Dermis blood vessel endothelial cell (primary cell): Measurements from ENCODE around the gene APP. TPM values are rescaled to one million over a fixed set of nuclear protein-coding genes. Genes with fewer than 3 reads are reported as not detected.

Experiments used
- DNase-seq: peaks from one replicate; pipeline ENCODE4 v3.0.0; 2010
- total RNA-seq: library from RNA; depleted of rRNA; stranded (reverse); fragments of >200 nt; gene quantifications from 2 replicates; pipeline ENCODE4 v1.2.3, GENCODE V29; 2014

APP gene
- total RNA-seq, 1 donor from 2014 or later = 1,370 TPM

DNA sequence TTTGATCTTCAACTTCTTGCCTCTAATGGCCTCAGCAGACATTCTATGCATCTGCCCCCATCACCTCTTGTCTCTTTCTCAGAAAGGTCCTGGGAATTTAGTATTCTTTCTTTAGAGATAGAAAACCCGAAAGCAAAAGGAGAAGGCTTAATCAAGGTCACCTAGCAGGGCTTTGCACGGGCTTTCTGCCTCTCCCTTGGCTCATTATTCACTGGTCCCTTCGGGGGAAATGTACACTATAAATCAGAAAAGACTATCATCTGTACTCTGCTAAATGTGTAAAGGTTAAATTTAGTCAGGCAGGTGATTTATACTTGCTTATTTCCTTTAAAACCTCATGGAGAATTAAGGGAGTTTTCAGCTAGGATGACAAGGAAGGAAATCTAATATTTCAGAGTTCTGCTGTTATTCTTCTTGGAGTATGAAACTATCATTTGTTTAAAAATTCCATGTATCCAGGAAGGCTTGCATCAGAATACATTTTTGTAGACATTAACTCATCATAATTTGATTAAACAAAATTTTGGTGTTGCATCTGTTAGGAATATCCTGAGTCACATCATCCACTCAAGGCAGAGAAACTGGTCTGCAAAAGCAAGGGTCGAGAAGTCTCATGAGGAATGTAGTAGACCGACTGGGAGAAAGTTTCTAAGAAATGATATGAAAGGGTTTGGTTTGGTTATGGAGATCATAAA is 311.2 kb downstream of the APP start:
- no peak for DNase-seq

DNA sequence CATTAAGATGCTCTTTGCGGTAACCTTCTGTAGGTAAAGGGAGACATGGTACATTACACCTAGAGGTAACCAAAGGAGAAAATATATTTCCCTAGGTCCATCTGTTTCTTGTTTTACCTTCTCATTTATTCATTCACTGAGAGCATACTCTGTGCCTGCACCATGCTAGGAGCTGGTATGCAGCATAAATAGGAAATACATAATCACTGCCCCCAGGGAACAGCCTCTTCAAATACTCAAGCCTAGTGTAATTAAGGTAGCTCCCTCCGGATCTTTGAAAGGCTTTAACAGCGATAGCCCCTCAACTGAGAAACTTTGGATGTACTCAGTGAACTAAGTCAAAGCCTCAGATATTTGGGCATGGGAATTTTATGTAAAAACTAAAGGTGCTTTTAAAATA is 312.2 kb downstream of the APP start:
- DNase-seq = no peak

DNA sequence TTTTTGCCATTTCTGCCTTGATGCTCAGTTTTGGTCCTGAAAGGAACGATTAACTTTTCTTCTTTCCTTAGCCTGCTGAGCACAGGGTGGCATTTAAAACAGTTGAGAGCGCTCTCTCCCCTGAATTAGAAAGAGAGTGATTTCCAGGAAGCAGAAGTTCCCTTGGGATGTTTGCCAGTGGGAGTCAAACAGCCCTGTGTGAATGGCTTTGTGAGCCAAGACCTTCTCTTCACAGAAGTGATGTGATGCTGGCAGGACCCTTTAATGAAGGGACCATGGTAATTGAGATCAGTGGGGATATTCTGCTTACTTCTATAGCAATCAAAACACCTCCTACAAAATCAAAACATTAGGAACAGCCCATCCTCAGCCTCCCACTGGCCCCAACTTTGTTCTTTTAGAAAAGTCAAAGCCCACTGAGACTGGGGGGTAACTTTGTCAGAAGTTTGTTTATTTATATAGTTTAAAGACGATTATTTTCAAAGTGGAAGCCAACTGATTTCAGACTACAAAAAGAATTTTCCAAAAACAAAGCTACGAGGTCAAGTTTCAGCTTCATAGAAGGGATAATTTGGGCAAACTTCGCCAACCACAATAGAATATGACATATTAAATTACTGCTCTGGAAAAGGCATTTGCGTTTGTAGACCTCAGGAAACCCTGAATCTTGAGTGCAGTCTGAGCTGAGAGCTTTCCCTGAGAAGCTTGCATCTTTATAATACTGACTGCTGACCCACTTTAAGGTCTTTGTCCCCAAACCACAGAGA is 313.1 kb downstream of the APP start:
- no peak for DNase-seq

DNA sequence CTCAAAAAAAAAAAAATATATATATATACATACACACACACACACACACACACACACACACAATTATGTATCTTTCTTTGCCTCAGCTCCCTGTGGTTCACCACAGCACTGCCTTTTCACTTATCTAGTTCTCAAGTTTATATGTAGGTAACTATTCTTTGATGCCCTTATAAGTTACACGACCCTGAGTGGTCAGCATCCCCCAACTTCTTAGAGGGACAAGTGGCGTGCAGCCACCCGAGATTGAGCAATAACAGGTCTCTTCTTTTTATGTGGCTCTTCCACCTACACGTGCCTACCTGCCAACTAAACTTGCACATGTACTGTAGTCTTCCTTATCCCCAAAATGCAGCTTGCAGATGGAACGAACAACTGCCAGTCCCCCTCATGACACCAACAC is 315.0 kb downstream of the APP start:
- DNase-seq = peak; percentile 5

DNA sequence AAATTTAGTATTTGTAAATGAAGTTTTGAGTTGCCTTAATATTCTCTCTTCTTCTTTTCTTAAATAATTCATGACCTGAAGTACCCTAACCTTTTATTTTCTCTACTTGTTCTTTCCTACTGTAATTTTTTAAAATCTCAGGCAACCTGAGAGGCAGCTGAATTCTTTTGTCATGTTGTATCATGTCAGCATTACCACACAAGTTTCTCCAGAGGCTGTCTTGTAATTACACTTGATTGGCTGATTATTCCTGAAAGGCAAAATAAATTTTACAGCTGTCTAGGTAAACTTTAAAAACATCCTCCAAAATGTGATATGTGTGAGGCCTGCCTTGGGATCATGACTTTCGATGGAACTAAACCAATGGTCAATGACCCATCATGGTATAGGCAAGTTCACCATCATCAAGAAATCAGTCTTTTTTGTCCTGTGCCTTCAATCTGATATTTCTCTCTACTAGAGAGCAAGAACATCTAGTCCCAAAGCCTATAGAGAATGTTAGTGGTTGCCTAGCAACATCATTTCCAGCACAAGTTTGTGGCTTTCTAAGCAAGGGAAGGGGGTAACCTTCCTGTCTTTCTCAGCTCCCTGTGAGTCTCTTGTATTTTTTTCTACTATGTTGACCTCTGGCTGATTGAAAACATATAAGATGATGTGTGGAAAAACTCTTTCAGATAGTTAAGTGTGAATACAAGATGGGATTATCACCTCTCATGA is 320.3 kb downstream of the APP start:
- DNase-seq = no peak

DNA sequence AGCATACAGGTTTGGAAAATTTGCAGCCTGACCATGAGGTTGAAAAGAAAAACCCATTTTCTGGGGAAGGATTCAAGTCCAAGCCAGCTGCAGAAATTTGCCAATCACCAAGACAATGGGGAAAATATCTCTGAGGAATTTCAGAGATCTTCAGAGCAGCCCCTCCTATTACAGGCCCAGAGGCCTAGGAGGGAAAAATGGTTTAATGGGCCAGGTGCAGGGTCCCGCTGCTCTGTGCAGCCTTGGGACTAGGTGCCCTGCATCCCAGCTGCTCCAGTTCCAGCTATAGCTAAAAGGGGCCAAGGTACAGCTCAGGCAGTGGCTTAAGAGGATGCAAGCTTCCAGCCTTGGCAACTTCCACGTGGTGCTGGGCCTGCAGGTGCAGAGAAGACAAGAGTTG is 322.3 kb downstream of the APP start:
- no peak for DNase-seq

DNA sequence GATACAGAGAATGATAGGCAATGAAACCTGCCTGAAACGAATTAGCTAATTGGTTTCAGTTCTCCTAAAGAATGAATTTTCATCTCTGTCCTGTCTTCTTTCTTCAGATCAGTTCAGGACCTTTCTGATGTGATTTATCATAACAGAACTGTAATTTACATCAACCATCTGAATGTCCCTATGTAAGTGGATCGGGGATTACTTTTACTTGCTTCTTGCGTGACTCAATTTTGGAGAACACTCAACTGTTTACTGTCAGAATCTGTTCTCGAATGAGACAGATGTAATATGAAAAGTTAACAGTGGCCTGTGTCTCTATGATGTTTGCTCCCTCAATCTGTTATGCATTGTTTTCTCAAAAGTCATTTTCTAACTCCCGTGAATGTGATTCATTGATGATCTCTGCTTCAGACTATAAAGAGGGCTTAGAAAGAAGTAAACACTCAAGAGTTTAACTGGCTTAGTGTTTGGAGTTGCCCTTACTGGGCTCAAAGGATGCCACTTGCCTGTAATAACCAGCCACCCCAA is 324.8 kb downstream of the APP start:
- no peak for DNase-seq

DNA sequence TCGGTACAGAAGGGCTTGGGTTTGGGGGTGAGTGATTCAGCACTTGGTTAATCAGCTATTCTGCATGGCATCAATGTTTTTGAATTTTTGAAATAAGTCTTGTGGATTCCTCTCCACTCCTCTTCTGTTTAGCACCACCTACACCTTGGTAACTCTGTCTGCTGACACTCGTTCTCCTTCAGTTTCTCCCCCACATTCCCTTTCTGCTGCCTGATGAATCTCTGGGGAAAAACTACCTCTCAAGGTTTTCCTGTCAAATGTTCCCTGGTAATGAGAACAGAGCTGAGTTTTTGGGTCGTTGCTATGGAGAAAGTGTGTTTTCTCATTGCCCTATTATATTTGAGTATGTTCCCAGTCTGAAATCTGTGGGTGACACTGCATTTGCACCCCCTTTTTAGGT is 327.6 kb downstream of the APP start:
- DNase-seq = no peak

DNA sequence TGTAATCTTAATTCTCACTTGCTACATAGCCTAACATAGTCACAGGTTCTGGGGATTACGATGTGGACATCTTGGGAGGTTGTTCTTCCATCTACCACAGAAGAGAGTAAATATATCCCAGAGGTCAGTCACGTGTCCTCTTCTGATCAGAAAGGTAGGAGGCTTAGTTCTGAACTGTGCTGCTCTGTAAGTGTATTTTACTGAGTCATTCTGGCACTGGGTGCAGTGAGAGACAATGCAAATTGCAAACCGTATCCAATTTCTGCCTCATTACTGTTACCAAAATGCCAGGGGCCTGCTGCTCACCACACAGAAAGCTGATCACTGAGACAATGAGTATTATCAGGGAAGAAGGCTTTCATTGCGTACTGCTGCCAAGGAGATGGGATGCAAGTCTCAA is 331.8 kb downstream of the APP start:
- no peak for DNase-seq

DNA sequence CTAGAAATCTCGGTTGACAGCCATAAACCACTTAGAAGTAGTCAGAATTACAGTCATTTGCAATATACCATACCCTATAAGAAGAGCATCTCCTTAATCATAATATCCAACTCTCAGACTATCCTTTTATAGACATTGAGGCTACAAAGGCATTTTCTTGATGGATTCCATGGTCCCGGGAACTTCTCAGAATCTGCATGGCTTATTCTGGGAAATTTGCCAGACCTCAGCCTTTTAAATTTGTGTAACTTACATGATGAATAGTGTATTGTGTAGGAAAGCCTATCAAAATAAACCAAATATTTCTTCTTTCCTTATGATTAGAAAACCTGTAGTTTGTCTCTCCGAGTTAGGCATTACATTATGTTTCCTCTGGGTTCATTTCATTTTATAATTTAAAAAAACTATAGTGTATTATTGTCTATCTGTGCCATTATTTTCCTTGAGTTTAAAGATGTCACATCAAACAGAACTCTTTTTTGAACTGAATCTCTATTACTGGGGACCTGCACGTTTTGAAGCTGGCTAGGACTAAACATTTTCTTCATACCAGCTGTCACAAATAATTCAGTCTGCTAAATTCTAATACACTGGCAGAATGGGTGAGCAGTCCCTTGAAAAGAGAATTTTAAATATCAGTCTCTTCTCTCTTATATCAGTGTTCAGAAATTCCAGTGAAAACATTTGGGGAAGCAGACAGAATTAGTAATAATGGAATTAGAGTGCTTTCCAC is 332.9 kb downstream of the APP start:
- peak; percentile 34 for DNase-seq

DNA sequence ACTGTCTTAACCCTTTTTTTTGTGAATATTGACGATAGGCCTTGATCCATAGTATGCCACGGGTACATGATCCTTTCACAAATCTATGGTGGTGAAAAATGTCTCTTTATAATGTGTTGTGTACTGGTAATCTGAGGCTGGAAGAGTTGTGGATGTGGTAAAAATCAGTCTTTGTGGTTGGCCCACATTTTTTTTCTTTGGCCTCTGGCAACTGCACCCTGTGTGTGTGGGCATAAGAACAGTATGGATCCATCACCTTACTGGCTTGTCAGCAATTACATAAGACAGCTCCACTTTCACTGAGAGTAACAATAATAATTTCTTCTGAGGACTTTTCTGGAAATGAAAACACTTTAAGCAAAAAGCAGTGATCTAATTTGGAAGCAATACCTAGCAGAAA is 334.2 kb downstream of the APP start:
- DNase-seq = no peak

DNA sequence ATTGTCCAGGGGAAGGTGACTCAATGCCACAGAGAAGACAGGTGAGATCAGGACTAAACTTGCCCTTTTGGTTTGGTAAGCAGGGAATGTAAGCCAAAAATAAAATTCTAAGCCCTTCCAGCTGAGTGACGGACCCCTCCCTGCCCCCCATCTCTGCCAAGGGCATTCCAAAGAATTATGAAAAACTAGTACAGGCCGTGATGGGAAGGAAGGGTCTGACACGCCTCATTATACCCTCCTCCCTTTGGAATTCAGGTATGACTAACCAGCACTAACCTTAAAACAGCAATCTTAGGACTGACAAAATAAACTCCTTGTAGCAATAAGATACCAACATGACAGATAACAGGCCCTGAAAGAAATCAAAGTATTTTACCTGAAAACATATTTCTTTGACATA is 336.2 kb downstream of the APP start:
- DNase-seq = no peak

DNA sequence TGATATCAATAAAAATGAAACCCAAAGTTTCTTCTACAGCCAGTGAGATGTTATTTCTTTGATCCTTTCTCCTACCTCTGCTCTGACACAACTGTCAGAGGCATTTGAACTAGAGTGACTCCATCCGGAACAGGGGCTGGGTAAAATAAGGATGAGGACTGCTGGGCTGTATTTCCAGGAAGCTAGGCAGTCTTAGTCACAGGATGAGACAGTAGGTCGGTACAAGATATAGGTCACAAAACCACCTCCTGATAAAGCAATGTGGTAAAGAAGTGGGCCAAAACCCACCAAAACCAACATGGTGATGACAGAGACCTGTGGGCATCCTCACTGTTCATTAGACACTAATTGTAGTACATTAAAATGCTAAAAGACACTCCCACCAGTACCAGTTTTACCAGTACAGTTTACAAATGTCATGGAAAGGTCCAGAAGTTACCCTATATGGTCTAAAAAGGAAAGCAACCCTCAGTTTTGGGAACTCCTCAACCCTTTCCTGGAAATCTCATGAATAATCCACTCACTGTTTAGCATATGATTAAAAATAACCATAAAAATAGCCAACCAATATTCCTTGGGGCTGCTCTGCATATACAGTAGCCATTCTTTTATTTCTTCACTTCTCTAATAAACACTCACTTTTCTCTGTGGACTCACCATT is 339.1 kb downstream of the APP start:
- DNase-seq = peak; percentile 13
